SK-N-SH (cell line): Measurements from ENCODE around the gene FRMD3. TPM values are rescaled to one million over a fixed set of nuclear protein-coding genes. Genes with fewer than 3 reads are reported as not detected.

ENCODE experiments used
- CTCF ChIA-PET: fragments of 300-600, 350-600 bp; formaldehyde crosslinking; extraction: SDS; loops from one replicate; lab custom pipeline; 2021; lab: Yijun Ruan, JAX
- POLR2A ChIA-PET: fragments of 350-600 bp; sonication (Branson Sonifier 250); formaldehyde crosslinking; extraction: SDS; loops from one replicate; lab custom pipeline; 2020; ENCODE audit warnings: antibody characterized with exemption, inconsistent platforms; lab: Yijun Ruan, JAX
- DNase-seq: peaks from one replicate; pipeline ENCODE4 v3.0.0; 2012
- H2AFZ ChIP-seq: fragments of 200-600 bp; sonication (generic); 2 replicates; pipeline ENCODE4 v1.8.1; 2016; ENCODE audit warnings: antibody characterized with exemption, mild to moderate bottlenecking, low read depth
- H3F3A ChIP-seq: fragments of 200-600 bp; sonication (generic); replicated peaks from 2 replicates; pipeline ENCODE3; 2016; ENCODE audit warnings: antibody characterized with exemption, mild to moderate bottlenecking; ENCODE audit not compliant: insufficient read depth
- H3K27ac ChIP-seq, 2 experiments: fragments of 200-500 bp in 1 of 2; fragments of 200-600 bp in 1 of 2; sonication (Bioruptor generic) in 1 of 2; sonication (generic), shearing (Covaris generic) in 1 of 2; 2 replicates each; pipeline versions ENCODE4 v1.5.1 to v1.6.1; 2014 to 2016; ENCODE audit warnings: low read depth in 2 of 2, inconsistent platforms in 1 of 2, low read length in 1 of 2, mild to moderate bottlenecking in 1 of 2, mixed read lengths in 1 of 2
- H3K27me3 ChIP-seq: fragments of 200-600 bp; sonication (generic), shearing (Covaris generic); 2 replicates; pipeline ENCODE4 v1.6.1; 2016; ENCODE audit warnings: mixed run types; ENCODE audit not compliant: insufficient read depth
- H3K36me3 ChIP-seq, 2 experiments: fragments of 200-500 bp in 1 of 2; fragments of 200-600 bp in 1 of 2; sonication (Bioruptor generic) in 1 of 2; sonication (generic) in 1 of 2; replicated peaks in 1 of 2; 2 replicates each; pipeline versions ENCODE3 to v1.5.1; 2014 to 2016; ENCODE audit warnings: low read length in 1 of 2, mild to moderate bottlenecking in 1 of 2; ENCODE audit not compliant: insufficient read depth in 2 of 2, control insufficient read depth in 1 of 2
- H3K4me1 ChIP-seq, 2 experiments: fragments of 200-500 bp in 1 of 2; fragments of 200-600 bp in 1 of 2; sonication (Bioruptor generic) in 1 of 2; sonication (generic), shearing (Covaris generic) in 1 of 2; 2 replicates each; pipeline versions ENCODE4 v1.5.1 to v1.6.1; 2014 to 2016; ENCODE audit warnings: low read depth in 1 of 2, low read length in 1 of 2, mixed run types in 1 of 2; ENCODE audit not compliant: insufficient read depth in 2 of 2, control insufficient read depth in 1 of 2
- H3K4me2 ChIP-seq: fragments of 200-600 bp; sonication (generic), shearing (Covaris generic); 2 replicates; pipeline ENCODE4 v1.6.1; 2017; ENCODE audit warnings: mixed run types
- H3K4me3 ChIP-seq, 2 experiments: fragments of 200-500 bp in 1 of 2; fragments of 200-600 bp in 1 of 2; sonication (Bioruptor generic) in 1 of 2; sonication (generic), shearing (Covaris generic) in 1 of 2; 2 replicates each; pipeline versions ENCODE4 v1.5.1 to v1.8.1; 2014 to 2016; ENCODE audit warnings: low read depth in 2 of 2, inconsistent platforms in 1 of 2, low read length in 1 of 2, mild to moderate bottlenecking in 1 of 2, mixed read lengths in 1 of 2, moderate library complexity in 1 of 2
- H3K79me2 ChIP-seq: fragments of 200-600 bp; sonication (generic); 2 replicates; pipeline ENCODE4 v1.8.1; 2017; ENCODE audit warnings: mild to moderate bottlenecking; ENCODE audit not compliant: insufficient read depth
- H3K9ac ChIP-seq: fragments of 200-600 bp; sonication (generic); 2 replicates; pipeline ENCODE4 v1.6.1; 2017; ENCODE audit warnings: mixed run types
- H3K9me2 ChIP-seq: fragments of 200-600 bp; sonication (generic); 2 replicates; pipeline ENCODE4 v1.6.1; 2017; ENCODE audit warnings: mixed run types
- H3K9me3 ChIP-seq: fragments of 200-600 bp; sonication (generic); 2 replicates; pipeline ENCODE4 v1.6.1; 2017; ENCODE audit warnings: mixed run types, mild to moderate bottlenecking, moderate library complexity
- H4K20me1 ChIP-seq: fragments of 200-600 bp; sonication (generic); 2 replicates; pipeline ENCODE4 v1.6.1; 2017; ENCODE audit warnings: mild to moderate bottlenecking, mixed run types; ENCODE audit not compliant: insufficient read depth
- MEF2A ChIP-seq: IDR thresholded peaks from 2 replicates; pipeline ENCODE4 v1.4.0; 2012; ENCODE audit warnings: low read depth, borderline replicate concordance
- RCOR1 ChIP-seq: fragments of 150-350 bp; IDR thresholded peaks from 2 replicates; pipeline ENCODE4 v1.6.1; 2017; ENCODE audit warnings: antibody characterized with exemption, low read length
- RFX5 ChIP-seq: IDR thresholded peaks from 2 replicates; pipeline ENCODE4 v1.6.1; 2012; ENCODE audit warnings: mild to moderate bottlenecking, improper control_type of control experiment, low read length
- RXRA ChIP-seq: IDR thresholded peaks from 2 replicates; pipeline ENCODE4 v1.4.0; 2012; ENCODE audit warnings: low read depth, mild to moderate bottlenecking, borderline replicate concordance
- SIN3A ChIP-seq: IDR thresholded peaks from 2 replicates; pipeline ENCODE4 v1.6.1; 2012; ENCODE audit warnings: low read depth, mild to moderate bottlenecking, low read length, moderate library complexity, borderline replicate concordance
- SMC3 ChIP-seq: IDR thresholded peaks from 2 replicates; pipeline ENCODE4 v1.6.1; 2012; ENCODE audit warnings: low read depth, low read length, improper control_type of control experiment
- TAF1 ChIP-seq: IDR thresholded peaks from 2 replicates; pipeline ENCODE4 v1.6.1; 2012; ENCODE audit warnings: low read depth, mild to moderate bottlenecking, low read length, moderate library complexity, borderline replicate concordance
- YY1 ChIP-seq: IDR thresholded peaks from 2 replicates; pipeline ENCODE4 v1.4.0; 2012; ENCODE audit warnings: low read depth, mild to moderate bottlenecking
- WGBS: methylation state at CpG from one replicate; pipeline ENCODE4 v1.1.6; 2017; ENCODE audit warnings: low lambda C conversion rate; 5-methylcytosine and 5-hydroxymethylcytosine counted together
- polyA plus RNA-seq, 3 experiments: library from polyadenylated mRNA; depleted of rRNA; stranded (reverse); fragments of >200 nt; gene quantifications; 2 replicates each; pipeline ENCODE4 v1.2.3, GENCODE V29; 2012
- TF ChIP-seq, protein P1 (sequence below): IDR thresholded peaks from 2 replicates; pipeline ENCODE4 v1.6.1; 2012; ENCODE audit warnings: mild to moderate bottlenecking, low read depth, low read length, moderate library complexity
- TF ChIP-seq, protein P2 (sequence below): IDR thresholded peaks from 2 replicates; pipeline ENCODE4 v1.4.0; 2012; ENCODE audit warnings: low read depth, borderline replicate concordance
- TF ChIP-seq, protein P3 (sequence below): IDR thresholded peaks from 2 replicates; pipeline ENCODE4 v1.4.0; 2012; ENCODE audit warnings: low read depth
- TF ChIP-seq, protein P4 (sequence below): fragments of 200-600 bp; sonication (generic); IDR thresholded peaks from 2 replicates; pipeline ENCODE4 v1.6.1; 2017; ENCODE audit warnings: antibody characterized with exemption, mild to moderate bottlenecking, moderate library complexity

Gene FRMD3
- polyA plus RNA-seq, 1 of the 3 experiments (the other 2 are of a cell fraction) = 0.89 TPM

- WGBS = 70% methylated on average over 4 of the region's 4 CpGs
Observed at GRCh38 chr9:83505282-83505681, 32.9 kb downstream of the FRMD3 start.

GRCh38 chr9:83503866-83504265 is 34.3 kb downstream of the FRMD3 start:
- H3K4me2 ChIP-seq = no peak overlapping the region
- H3K79me2 ChIP-seq = peaks cover 79% of the 10 kb centered on the region
- no peak overlapping the region for H2AFZ ChIP-seq
- H3F3A ChIP-seq = peaks cover 33% of the 10 kb centered on the region
- WGBS = 76% methylated on average over 5 of the region's 6 CpGs
- no peak for DNase-seq
- H4K20me1 ChIP-seq = no peaks in the 10 kb centered on the region
- H3K9me3 ChIP-seq = no peaks in the 10 kb centered on the region
- no peak overlapping the region for H3K4me3 ChIP-seq
- TF ChIP-seq RCOR1 = no peak
- TF ChIP-seq TAF1 = no peak
- no peak for TF ChIP-seq RXRA
- no peak for TF ChIP-seq SIN3A
- TF ChIP-seq, protein P1, sequence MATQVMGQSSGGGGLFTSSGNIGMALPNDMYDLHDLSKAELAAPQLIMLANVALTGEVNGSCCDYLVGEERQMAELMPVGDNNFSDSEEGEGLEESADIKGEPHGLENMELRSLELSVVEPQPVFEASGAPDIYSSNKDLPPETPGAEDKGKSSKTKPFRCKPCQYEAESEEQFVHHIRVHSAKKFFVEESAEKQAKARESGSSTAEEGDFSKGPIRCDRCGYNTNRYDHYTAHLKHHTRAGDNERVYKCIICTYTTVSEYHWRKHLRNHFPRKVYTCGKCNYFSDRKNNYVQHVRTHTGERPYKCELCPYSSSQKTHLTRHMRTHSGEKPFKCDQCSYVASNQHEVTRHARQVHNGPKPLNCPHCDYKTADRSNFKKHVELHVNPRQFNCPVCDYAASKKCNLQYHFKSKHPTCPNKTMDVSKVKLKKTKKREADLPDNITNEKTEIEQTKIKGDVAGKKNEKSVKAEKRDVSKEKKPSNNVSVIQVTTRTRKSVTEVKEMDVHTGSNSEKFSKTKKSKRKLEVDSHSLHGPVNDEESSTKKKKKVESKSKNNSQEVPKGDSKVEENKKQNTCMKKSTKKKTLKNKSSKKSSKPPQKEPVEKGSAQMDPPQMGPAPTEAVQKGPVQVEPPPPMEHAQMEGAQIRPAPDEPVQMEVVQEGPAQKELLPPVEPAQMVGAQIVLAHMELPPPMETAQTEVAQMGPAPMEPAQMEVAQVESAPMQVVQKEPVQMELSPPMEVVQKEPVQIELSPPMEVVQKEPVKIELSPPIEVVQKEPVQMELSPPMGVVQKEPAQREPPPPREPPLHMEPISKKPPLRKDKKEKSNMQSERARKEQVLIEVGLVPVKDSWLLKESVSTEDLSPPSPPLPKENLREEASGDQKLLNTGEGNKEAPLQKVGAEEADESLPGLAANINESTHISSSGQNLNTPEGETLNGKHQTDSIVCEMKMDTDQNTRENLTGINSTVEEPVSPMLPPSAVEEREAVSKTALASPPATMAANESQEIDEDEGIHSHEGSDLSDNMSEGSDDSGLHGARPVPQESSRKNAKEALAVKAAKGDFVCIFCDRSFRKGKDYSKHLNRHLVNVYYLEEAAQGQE = no peak
- ChIA-PET CTCF (interaction anchor here (0.6 kb wide), 1 partner anchor 149 kb away, joined by 3 read pairs; no protein-coding TSS in a partner anchor), POLR2A (no interaction called here)
- H3K36me3 ChIP-seq = peaks cover 0 to 3% of the 10 kb centered on the region in 2 experiments
- H3K4me1 ChIP-seq = peaks cover 10 to 13% of the 10 kb centered on the region in 2 experiments; a peak in 3 of 4 replicates
- H3K9ac ChIP-seq = no peak overlapping the region
- no peaks in the 10 kb centered on the region for H3K9me2 ChIP-seq
- H3K27me3 ChIP-seq = no peaks in the 10 kb centered on the region
- H3K27ac ChIP-seq = no peak overlapping the region

More at GRCh38 chr9:83505282-83505681, 32.9 kb downstream of the FRMD3 start:
- peaks cover 0 to 3% of the 10 kb centered on the region in 2 experiments for H3K36me3 ChIP-seq
- DNase-seq = no peak
- H3K4me3 ChIP-seq = no peak overlapping the region
- H3K4me2 ChIP-seq = no peak overlapping the region
- TF ChIP-seq RFX5 = no peak
- TF ChIP-seq, protein P2, sequence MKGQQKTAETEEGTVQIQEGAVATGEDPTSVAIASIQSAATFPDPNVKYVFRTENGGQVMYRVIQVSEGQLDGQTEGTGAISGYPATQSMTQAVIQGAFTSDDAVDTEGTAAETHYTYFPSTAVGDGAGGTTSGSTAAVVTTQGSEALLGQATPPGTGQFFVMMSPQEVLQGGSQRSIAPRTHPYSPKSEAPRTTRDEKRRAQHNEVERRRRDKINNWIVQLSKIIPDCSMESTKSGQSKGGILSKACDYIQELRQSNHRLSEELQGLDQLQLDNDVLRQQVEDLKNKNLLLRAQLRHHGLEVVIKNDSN = no peak
- TF ChIP-seq SMC3 = no peak
- TF ChIP-seq, protein P3, sequence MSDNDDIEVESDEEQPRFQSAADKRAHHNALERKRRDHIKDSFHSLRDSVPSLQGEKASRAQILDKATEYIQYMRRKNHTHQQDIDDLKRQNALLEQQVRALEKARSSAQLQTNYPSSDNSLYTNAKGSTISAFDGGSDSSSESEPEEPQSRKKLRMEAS = no peak
- no peak for TF ChIP-seq YY1
- no peak for TF ChIP-seq MEF2A
- TF ChIP-seq, protein P4, sequence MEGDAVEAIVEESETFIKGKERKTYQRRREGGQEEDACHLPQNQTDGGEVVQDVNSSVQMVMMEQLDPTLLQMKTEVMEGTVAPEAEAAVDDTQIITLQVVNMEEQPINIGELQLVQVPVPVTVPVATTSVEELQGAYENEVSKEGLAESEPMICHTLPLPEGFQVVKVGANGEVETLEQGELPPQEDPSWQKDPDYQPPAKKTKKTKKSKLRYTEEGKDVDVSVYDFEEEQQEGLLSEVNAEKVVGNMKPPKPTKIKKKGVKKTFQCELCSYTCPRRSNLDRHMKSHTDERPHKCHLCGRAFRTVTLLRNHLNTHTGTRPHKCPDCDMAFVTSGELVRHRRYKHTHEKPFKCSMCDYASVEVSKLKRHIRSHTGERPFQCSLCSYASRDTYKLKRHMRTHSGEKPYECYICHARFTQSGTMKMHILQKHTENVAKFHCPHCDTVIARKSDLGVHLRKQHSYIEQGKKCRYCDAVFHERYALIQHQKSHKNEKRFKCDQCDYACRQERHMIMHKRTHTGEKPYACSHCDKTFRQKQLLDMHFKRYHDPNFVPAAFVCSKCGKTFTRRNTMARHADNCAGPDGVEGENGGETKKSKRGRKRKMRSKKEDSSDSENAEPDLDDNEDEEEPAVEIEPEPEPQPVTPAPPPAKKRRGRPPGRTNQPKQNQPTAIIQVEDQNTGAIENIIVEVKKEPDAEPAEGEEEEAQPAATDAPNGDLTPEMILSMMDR = no peak
- TF ChIP-seq RXRA = no peak
- H3K27ac ChIP-seq = no peak overlapping the region
- no peaks in the 10 kb centered on the region for H4K20me1 ChIP-seq
- no peaks in the 10 kb centered on the region for H3K9me2 ChIP-seq
- peaks cover 80% of the 10 kb centered on the region for H3K79me2 ChIP-seq
- peaks cover 28% of the 10 kb centered on the region for H3F3A ChIP-seq
- H3K27me3 ChIP-seq = no peaks in the 10 kb centered on the region
- CTCF ChIA-PET = interaction anchor here (1.5 to 1.7 kb wide), 2 partner anchors 33 to 171 kb away, joined by 7 to 8 read pairs; partner anchors contain the start of gene FRMD3
- no peak overlapping the region for H3K9ac ChIP-seq
- no peak overlapping the region for H2AFZ ChIP-seq
- no peaks in the 10 kb centered on the region for H3K9me3 ChIP-seq
- peaks cover 6 to 17% of the 10 kb centered on the region in 2 experiments; a peak in 3 of 4 replicates for H3K4me1 ChIP-seq
- POLR2A ChIA-PET = no interaction called here
